ENCODE data around the gene TRAPPC2.

DNA sequence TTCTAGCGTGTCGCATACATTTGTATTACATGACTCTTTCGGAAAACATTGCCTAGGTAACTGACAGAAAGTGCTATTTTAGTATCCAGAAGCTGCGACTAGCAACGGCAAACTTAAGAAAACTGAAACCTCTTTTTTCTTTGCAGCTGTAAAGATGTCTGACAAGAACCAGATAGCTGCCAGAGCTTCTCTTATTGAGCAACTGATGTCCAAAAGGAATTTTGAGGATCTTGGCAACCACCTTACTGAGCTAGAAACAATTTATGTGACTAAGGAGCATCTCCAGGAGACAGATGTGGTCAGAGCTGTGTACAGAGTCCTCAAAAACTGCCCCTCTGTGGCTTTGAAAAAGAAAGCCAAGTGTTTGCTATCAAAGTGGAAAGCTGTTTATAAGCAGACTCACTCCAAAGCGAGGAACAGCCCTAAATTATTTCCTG is 72.0 kb downstream of the TRAPPC2 start:
- TF ChIP-seq, protein P1, sequence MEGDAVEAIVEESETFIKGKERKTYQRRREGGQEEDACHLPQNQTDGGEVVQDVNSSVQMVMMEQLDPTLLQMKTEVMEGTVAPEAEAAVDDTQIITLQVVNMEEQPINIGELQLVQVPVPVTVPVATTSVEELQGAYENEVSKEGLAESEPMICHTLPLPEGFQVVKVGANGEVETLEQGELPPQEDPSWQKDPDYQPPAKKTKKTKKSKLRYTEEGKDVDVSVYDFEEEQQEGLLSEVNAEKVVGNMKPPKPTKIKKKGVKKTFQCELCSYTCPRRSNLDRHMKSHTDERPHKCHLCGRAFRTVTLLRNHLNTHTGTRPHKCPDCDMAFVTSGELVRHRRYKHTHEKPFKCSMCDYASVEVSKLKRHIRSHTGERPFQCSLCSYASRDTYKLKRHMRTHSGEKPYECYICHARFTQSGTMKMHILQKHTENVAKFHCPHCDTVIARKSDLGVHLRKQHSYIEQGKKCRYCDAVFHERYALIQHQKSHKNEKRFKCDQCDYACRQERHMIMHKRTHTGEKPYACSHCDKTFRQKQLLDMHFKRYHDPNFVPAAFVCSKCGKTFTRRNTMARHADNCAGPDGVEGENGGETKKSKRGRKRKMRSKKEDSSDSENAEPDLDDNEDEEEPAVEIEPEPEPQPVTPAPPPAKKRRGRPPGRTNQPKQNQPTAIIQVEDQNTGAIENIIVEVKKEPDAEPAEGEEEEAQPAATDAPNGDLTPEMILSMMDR (IDR thresholded peaks at IDR 0.05) = no peak
- TF ChIP-seq POLR2A (IDR thresholded peaks at IDR 0.05) = no peak

Measured in testis (tissue), 2 donors.